SU-DHL-6 (cell line): ENCODE results near the gene PGLYRP3.

Experiments used
- CTCF ChIP-seq: fragments of 200-600 bp; sonication (generic); IDR thresholded peaks from one replicate; pipeline ENCODE4 v1.5.1; 2017; ENCODE audit warnings: antibody characterized with exemption, mild to moderate bottlenecking, low read length, moderate library complexity; ENCODE audit not compliant: insufficient read depth, poor library complexity, severe bottlenecking
- EZH2phosphoT487 ChIP-seq: fragments of 200-600 bp; sonication (generic), shearing (Covaris generic); conservative IDR thresholded peaks from 2 replicates; pipeline ENCODE4 v1.6.1; 2018; ENCODE audit warnings: mild to moderate bottlenecking, antibody characterized with exemption, low read length, moderate library complexity, mixed read lengths

GRCh38 chr1:153250166-153250565, 62.6 kb downstream of the PGLYRP3 start:
- no peak for TF ChIP-seq CTCF
- TF ChIP-seq EZH2phosphoT487, result no peak
